Measurements from ENCODE around the gene NRXN2.

NRXN2 gene

DNA sequence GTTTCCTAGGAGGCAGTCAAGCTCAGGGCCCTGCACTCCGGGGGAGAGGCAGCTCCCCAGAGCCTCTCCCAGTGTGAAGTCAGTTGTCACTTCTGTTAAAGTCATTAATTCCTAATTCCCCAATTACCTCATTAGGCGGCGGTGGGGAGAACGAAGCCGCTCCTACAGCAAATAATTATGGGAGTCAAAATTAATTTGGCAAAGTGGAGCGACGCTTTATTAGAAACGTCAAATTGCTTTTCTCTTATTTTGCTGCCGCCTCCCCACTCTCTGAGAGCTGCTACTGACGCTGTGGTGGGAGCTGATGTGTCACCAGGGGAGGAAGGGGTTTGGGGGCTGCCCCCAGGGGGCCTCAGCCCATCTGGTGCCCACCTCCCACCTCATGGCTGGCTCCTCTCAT lies 90.3 kb downstream of the NRXN2 start:
- POLR2A ChIA-PET (ENCODE audit: low non-redundant PET) = no interaction called here
- no peak for DNase-seq (ENCODE audit: low spot score)
- TF ChIP-seq, protein P1, sequence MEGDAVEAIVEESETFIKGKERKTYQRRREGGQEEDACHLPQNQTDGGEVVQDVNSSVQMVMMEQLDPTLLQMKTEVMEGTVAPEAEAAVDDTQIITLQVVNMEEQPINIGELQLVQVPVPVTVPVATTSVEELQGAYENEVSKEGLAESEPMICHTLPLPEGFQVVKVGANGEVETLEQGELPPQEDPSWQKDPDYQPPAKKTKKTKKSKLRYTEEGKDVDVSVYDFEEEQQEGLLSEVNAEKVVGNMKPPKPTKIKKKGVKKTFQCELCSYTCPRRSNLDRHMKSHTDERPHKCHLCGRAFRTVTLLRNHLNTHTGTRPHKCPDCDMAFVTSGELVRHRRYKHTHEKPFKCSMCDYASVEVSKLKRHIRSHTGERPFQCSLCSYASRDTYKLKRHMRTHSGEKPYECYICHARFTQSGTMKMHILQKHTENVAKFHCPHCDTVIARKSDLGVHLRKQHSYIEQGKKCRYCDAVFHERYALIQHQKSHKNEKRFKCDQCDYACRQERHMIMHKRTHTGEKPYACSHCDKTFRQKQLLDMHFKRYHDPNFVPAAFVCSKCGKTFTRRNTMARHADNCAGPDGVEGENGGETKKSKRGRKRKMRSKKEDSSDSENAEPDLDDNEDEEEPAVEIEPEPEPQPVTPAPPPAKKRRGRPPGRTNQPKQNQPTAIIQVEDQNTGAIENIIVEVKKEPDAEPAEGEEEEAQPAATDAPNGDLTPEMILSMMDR (conservative IDR thresholded peaks at IDR 0.05; ENCODE audit: low read depth) = no peak
- CTCF ChIA-PET = interaction anchor here (0.8 kb wide), 1 partner anchor 24 kb away, joined by 5 read pairs; no protein-coding TSS in a partner anchor
- H3K27ac ChIP-seq = no peak overlapping the region

DNA sequence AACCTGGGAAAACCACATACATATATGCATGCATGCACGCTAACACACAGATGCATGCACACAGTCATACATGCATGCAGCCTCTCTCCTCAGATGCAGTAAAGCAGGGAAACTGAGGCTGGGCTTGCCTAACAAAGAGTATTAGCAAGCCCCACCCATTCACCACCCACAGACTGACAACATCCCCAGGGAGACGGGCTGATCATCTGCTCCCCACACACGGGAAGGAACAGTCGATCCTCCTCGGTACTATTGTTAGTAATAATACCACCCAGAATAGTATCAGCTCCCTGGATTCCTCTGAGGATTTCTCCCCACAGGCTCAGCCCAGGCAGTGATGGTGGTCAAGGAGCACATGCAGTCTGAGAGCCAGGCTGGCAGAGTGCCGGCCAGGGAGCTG lies 90.8 kb downstream of the NRXN2 start:
- H3K27ac ChIP-seq = no peak overlapping the region
- POLR2A ChIA-PET (ENCODE audit: low non-redundant PET) = no interaction called here
- CTCF ChIA-PET = interaction anchor here (0.8 to 1.4 kb wide), 2 partner anchors 23 to 183 kb away, joined by 4 to 5 read pairs; no protein-coding TSS in a partner anchor
- TF ChIP-seq, protein P1 (conservative IDR thresholded peaks at IDR 0.05; ENCODE audit: low read depth) = no peak
- no peak for DNase-seq (ENCODE audit: low spot score)

DNA sequence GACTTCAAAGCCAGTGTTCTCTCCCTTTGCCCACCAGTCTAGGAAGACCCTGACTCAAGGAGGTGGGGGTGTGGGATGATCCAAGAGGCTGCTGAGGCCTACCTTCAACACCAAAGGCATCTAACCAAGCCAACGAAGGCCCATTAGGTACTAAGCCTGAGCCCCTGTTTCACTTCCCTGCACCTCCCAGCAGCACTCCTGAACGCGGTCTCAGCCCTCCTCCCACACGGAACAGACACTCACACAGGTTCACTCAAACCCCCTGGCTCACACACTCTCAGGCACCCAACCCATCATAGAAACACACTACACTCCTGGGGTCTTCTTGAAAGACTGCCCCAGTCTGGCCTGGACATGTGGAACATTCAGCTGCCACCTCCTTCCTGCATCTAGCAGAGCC lies 91.3 kb downstream of the NRXN2 start:
- no peak for DNase-seq (ENCODE audit: low spot score)
- TF ChIP-seq, protein P1 (conservative IDR thresholded peaks at IDR 0.05; ENCODE audit: low read depth) = no peak
- ChIA-PET CTCF (interaction anchor here (0.8 to 1.4 kb wide), 2 partner anchors 23 to 183 kb away, joined by 4 to 5 read pairs; no protein-coding TSS in a partner anchor), POLR2A (ENCODE audit: low non-redundant PET) (no interaction called here)
- no peak overlapping the region for H3K27ac ChIP-seq

DNA sequence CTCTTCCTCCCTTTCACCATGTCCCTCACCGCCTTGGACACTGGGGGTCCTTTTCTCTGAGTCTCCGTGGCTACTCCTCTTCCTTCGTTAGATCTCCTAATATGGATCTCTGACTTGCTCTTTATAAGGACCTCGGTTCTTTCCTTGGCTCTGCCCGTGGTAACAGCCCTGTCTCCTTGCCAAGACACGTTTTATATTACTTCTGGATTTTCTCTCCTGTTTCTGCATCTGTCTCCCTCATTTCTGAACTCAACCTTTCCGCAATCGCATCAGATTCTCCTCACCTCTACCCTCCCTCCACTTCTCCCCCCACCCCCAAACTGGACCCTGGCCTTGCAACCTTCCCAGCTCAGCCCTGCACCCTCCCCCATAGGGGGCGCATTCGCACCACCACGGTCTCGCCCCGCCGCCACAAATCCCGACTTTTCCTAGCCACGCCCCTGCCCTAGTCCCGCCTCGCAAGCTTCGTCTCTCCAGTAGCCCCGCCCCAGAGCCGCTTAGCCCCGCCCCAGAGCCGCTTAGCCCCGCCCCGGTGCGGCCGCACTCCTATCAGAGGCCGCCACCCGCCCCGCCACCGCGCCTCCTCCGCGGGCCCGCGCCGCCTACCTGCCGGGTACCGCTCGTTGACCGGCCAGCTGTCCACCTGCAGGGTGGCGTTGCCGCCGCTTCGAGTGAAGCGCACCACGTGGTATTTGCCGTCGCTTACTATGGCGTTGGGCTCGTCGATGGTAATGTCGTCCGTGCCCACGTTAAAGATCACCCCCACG lies 93.0 kb downstream of the NRXN2 start:
- CTCF ChIA-PET = interaction anchor here (0.6 kb wide), 1 partner anchor 1358 kb away, joined by 3 read pairs; no protein-coding TSS in a partner anchor
- POLR2A ChIA-PET (ENCODE audit: low non-redundant PET) = no interaction called here
- DNase-seq (ENCODE audit: low spot score) = no peak
- no peak overlapping the region for H3K27ac ChIP-seq
- TF ChIP-seq, protein P1 (conservative IDR thresholded peaks at IDR 0.05; ENCODE audit: low read depth) = no peak

DNA sequence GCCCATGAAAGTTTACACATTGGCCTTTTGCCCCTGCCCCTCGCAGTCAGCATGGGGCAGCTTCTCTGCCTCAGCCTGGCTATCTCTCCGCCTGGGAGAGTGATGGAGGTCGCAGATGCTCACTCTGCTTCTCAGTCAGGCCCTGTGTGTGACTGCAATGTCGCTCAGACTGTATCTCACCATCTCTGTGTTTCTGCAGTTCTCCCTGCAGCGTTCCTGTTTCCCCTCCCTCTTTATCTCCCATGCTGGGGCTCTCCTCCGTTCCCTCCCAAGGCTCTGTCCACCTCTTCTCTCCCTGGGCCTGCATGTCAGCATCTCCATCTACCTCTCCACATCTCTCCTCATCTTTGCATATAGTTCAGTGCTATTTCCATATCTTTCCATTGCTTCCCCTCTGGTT lies 93.9 kb downstream of the NRXN2 start:
- DNase-seq (ENCODE audit: low spot score) = no peak
- ChIA-PET POLR2A (ENCODE audit: low non-redundant PET) (no interaction called here), CTCF (no interaction called here)
- H3K27ac ChIP-seq = no peak overlapping the region
- TF ChIP-seq, protein P1 (conservative IDR thresholded peaks at IDR 0.05; ENCODE audit: low read depth) = no peak

DNA sequence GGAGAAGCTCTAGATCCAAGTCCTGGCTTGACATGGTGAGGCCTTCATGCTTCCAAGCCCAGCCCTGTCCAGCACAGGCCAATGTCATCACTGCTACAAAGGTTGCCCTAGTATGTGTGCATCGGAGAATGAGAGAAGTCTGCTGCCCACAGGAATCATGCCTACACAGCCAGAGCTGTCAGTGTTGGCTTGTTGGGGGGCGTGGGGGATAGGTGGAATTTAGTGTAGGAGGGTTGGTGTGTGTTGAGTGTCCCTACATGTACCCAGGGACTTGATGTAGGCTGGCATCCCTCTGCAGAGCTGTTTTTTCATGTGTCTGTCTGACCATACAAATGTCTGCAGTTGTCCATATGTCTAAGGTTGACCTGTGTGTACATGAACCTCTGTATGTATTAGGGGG lies 94.4 kb downstream of the NRXN2 start:
- CTCF ChIA-PET = no interaction called here
- H3K27ac ChIP-seq = no peak overlapping the region
- POLR2A ChIA-PET (ENCODE audit: low non-redundant PET) = no interaction called here
- TF ChIP-seq, protein P1 (conservative IDR thresholded peaks at IDR 0.05; ENCODE audit: low read depth) = no peak
- DNase-seq (ENCODE audit: low spot score) = no peak

Measured in RWPE1 (cell line).